Cardiac muscle cell (in vitro differentiated cells and primary cell): ENCODE data around the gene MYBBP1A. TPM values are rescaled to one million over a fixed set of nuclear protein-coding genes. Genes with fewer than 3 reads are reported as not detected.

Source experiments
- DNase-seq, 2 donors: peaks; one replicate each; pipeline versions ENCODE4 v3.0.0 to v3.0.0-alpha.2; 2010 to 2017; ENCODE audit warnings: low read depth in 1 of 2, low spot score in 1 of 2
- H3K27ac ChIP-seq: fragments of 200-600 bp; sonication (generic); 2 replicates; pipeline ENCODE4 v1.5.1; 2016
- H3K27me3 ChIP-seq: fragments of 200-600 bp; sonication (generic); 2 replicates; pipeline ENCODE4 v1.6.0; 2016; ENCODE audit warnings: control low read depth
- H3K36me3 ChIP-seq: fragments of 200-600 bp; sonication (generic); 2 replicates; pipeline ENCODE4 v1.5.1; 2016; ENCODE audit warnings: control low read depth
- H3K4me1 ChIP-seq: fragments of 200-600 bp; sonication (generic); 2 replicates; pipeline ENCODE4 v1.8.1; 2017; ENCODE audit warnings: low read depth, mild to moderate bottlenecking, mixed run types
- H3K4me3 ChIP-seq: fragments of 200-600 bp; sonication (generic); 2 replicates; pipeline ENCODE4 v1.5.1; 2016; ENCODE audit warnings: mild to moderate bottlenecking
- H3K9me3 ChIP-seq: fragments of 200-600 bp; sonication (generic); 2 replicates; pipeline ENCODE4 v1.5.1; 2017; ENCODE audit warnings: low read depth, mild to moderate bottlenecking, control low read depth
- polyA plus RNA-seq: library from polyadenylated mRNA; unstranded; fragments of >200 nt; fragmentation: Nextera tagmentation; extraction: Ambion mirVana; gene quantifications from 2 replicates; pipeline ENCODE4 v1.2.1, GENCODE V29; 2016
- total RNA-seq: library from RNA; depleted of rRNA; stranded (reverse); fragments of >200 nt; gene quantifications from 2 replicates; pipeline ENCODE4 v1.2.3, GENCODE V29; 2016
- TF ChIP-seq, protein P1 (sequence below): IDR thresholded peaks from 2 replicates; pipeline ENCODE4 v1.5.1; 2012; ENCODE audit warnings: low read depth, mild to moderate bottlenecking, low read length

Gene MYBBP1A
- total and polyA plus RNA-seq, 2 experiments from 2014 or later = 51.5 to 57.1 TPM

GRCh38 chr17:4499431-4500190 is 55.6 kb downstream of the MYBBP1A start:
- H3K36me3 ChIP-seq = no peaks in the 10 kb centered on the region
- H3K4me1 ChIP-seq = no peaks in the 10 kb centered on the region
- H3K27ac ChIP-seq = no peak overlapping the region
- no peaks in the 10 kb centered on the region for H3K9me3 ChIP-seq
- DNase-seq = no peak
- TF ChIP-seq, protein P1, sequence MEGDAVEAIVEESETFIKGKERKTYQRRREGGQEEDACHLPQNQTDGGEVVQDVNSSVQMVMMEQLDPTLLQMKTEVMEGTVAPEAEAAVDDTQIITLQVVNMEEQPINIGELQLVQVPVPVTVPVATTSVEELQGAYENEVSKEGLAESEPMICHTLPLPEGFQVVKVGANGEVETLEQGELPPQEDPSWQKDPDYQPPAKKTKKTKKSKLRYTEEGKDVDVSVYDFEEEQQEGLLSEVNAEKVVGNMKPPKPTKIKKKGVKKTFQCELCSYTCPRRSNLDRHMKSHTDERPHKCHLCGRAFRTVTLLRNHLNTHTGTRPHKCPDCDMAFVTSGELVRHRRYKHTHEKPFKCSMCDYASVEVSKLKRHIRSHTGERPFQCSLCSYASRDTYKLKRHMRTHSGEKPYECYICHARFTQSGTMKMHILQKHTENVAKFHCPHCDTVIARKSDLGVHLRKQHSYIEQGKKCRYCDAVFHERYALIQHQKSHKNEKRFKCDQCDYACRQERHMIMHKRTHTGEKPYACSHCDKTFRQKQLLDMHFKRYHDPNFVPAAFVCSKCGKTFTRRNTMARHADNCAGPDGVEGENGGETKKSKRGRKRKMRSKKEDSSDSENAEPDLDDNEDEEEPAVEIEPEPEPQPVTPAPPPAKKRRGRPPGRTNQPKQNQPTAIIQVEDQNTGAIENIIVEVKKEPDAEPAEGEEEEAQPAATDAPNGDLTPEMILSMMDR = no peak
- peak overlapping the region; percentile 13 for H3K4me3 ChIP-seq
- H3K27me3 ChIP-seq = peaks cover 69% of the 10 kb centered on the region

GRCh38 chr17:4498461-4499397 is 56.5 kb downstream of the MYBBP1A start, which contains the start of gene SPNS2:
Gene SPNS2 (plus strand): TSS chr17:4498881. CDS start chr17:4499048, 167 bp downstream.
- Histone ChIP-seq H3K27me3 (peaks cover 69% of the 10 kb centered on the region), H3K4me3 (peak within 1 kb of the TSS; percentile 38), H3K4me1 (no peaks in the 10 kb centered on the region), H3K9me3 (no peaks in the 10 kb centered on the region), H3K36me3 (no peaks in the 10 kb centered on the region), H3K27ac (no peak within 1 kb of the TSS)
- DNase-seq = peak; percentile 53 to 84
- TF ChIP-seq, protein P1 = no peak

DNA sequence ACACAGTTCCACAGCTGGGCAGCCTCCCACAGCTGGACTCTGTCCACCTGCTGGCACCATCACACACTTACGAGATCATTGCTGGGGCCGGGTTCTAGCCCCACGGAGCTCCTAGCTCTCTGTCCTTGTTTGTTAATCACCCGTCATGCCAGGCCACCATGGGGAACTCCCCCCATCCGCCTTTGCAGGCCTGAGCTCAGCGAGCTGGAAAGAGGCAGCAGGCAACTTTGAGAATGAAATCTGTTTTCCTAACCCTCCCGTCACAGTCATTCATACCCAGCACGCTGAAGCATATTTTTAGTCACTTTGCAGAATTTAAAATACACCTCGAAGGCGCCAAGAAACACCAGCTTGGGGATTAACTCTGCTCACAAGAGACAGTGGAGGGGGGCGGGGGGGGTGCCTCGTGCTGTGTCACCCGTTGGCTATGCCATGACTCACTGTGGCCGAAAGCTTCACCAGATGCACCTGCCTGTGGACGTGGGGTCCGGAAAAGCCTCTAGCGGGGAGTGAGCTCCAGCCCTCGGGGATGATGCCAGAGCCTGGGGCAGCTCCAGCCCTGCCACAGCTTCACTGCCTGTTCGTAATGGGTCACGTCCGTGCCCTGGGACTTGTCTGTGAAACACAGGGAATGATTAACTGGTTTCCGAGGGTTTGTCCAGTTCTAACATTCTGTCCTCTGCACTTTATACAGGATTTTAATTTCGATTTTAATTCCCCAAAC is 57.9 kb downstream of the MYBBP1A start:
- Histone ChIP-seq H3K9me3 (no peaks in the 10 kb centered on the region), H3K27me3 (peaks cover 59% of the 10 kb centered on the region), H3K36me3 (no peaks in the 10 kb centered on the region), H3K4me1 (no peaks in the 10 kb centered on the region), H3K4me3 (no peak overlapping the region), H3K27ac (no peak overlapping the region)
- TF ChIP-seq, protein P1 = no peak
- no peak for DNase-seq

- no peaks in the 10 kb centered on the region for H3K4me1 ChIP-seq
- H3K36me3 ChIP-seq = no peaks in the 10 kb centered on the region
- peaks cover 19% of the 10 kb centered on the region for H3K27me3 ChIP-seq
- no peak overlapping the region for H3K27ac ChIP-seq
- H3K4me3 ChIP-seq = no peak overlapping the region
- TF ChIP-seq, protein P1 = no peak
- peak; percentile 48 to 86 for DNase-seq
- H3K9me3 ChIP-seq = no peaks in the 10 kb centered on the region
Observed at GRCh38 chr17:4492721-4493561, 62.2 kb downstream of the MYBBP1A start.
